WI38 (cell line): ENCODE results near the gene ZNF319.
"Not testable (repeated sequence)": the region's sequence is repeated elsewhere in the genome, so short reads cannot be mapped to it uniquely, and the experiment has no call there.

Experiments used
- H3K4me3 ChIP-seq: 2 replicates; pipeline ENCODE4 v1.5.1; 2011; ENCODE audit warnings: low read depth, mild to moderate bottlenecking, control low read depth, low read length
- CTCF ChIP-seq: IDR thresholded peaks from 2 replicates; pipeline ENCODE4 v1.5.1; 2012; ENCODE audit warnings: low read depth, mild to moderate bottlenecking, control low read depth, low read length

The ZNF319 gene

GRCh38 chr16:58009856-58010416 lies 9.5 kb upstream of the ZNF319 start:
- H3K4me3 ChIP-seq: no peak overlapping the region
- no peak for TF ChIP-seq CTCF

- H3K4me3 ChIP-seq: not testable (repeated sequence)
These were observed 4.3 kb upstream of the ZNF319 start for GRCh38 chr16:58004736-58005135.

GRCh38 chr16:58002936-58003335 lies 2.5 kb upstream of the ZNF319 start:
- H3K4me3 ChIP-seq: no peak overlapping the region
- TF ChIP-seq CTCF: no peak

- no peak for TF ChIP-seq CTCF
- no peak overlapping the region for H3K4me3 ChIP-seq
These were observed 1.9 kb upstream of the ZNF319 start for GRCh38 chr16:58002416-58002800.

GRCh38 chr16:58001781-58002415 lies 1.4 kb upstream of the ZNF319 start:
- peak overlapping the region; percentile 81 for H3K4me3 ChIP-seq
- TF ChIP-seq CTCF: no peak

- peak within 1 kb of the TSS; percentile 81 for H3K4me3 ChIP-seq
- TF ChIP-seq CTCF: peak; percentile 37
These were observed 519 bp upstream of the ZNF319 start, which contains the start of gene USB1 for GRCh38 chr16:58000706-58001676. TSS of gene USB1 (plus strand) at chr16:58001407. CDS start at chr16:58001484, 77 bp downstream.

GRCh38 chr16:57999366-57999970 lies 1.0 kb downstream of the ZNF319 start:
- peak overlapping the region; percentile 65 for H3K4me3 ChIP-seq
- no peak for TF ChIP-seq CTCF
